IMR-90 (cell line): Measurements from ENCODE around the gene EXOC3L2. TPM values are rescaled to one million over a fixed set of nuclear protein-coding genes. Genes with fewer than 3 reads are reported as not detected.

Experiments used
- ATAC-seq: fragments of 200-7000 bp; cut with Tn5 transposase; 2 replicates; pipeline ENCODE4 v1.9.1; 2020; ENCODE audit warnings: low read depth, mild to moderate bottlenecking, moderate library complexity
- BruUV-seq: library from RNA; stranded (reverse); fragments of 400-500 nt; replicated peaks from 2 replicates; lab custom pipeline; 2021; lab: Mats Ljungman, UMichigan
- CTCF ChIA-PET: fragments of 300-600 bp; formaldehyde crosslinking; extraction: SDS; loops from one replicate; lab custom pipeline; 2021; ENCODE audit warnings: antibody characterized with exemption; lab: Yijun Ruan, JAX
- POLR2A ChIA-PET: fragments of 300-600 bp; sonication (Branson Sonifier 250); formaldehyde crosslinking; loops from one replicate; lab custom pipeline; 2022; ENCODE audit warnings: antibody characterized with exemption; ENCODE audit not compliant: unreplicated experiment; lab: Charles Lee
- DNase-seq: peaks from one replicate; pipeline ENCODE4 v3.0.0; 2013
- H2AFZ ChIP-seq: replicated peaks from 2 replicates; pipeline ENCODE3; 2013; ENCODE audit warnings: low read length, mild to moderate bottlenecking; ENCODE audit not compliant: poor library complexity
- H2AK5ac ChIP-seq: 2 replicates; pipeline ENCODE4 v1.6.1; 2013; ENCODE audit warnings: low read depth, low read length, inconsistent platforms
- H2AK9ac ChIP-seq: replicated peaks from 2 replicates; pipeline ENCODE3; 2013; ENCODE audit warnings: mild to moderate bottlenecking, low read depth, low read length, moderate library complexity; ENCODE audit not compliant: poor library complexity
- H2BK120ac ChIP-seq: 2 replicates; pipeline ENCODE4 v1.6.1; 2013; ENCODE audit warnings: low read depth, low read length, inconsistent platforms
- H2BK15ac ChIP-seq: 3 replicates; pipeline ENCODE4 v1.6.1; 2013; ENCODE audit warnings: low read depth, low read length, inconsistent platforms
- H2BK20ac ChIP-seq: 2 replicates; pipeline ENCODE4 v1.6.1; 2013; ENCODE audit warnings: low read depth, mild to moderate bottlenecking, inconsistent platforms, low read length, moderate library complexity
- H2BK5ac ChIP-seq: 2 replicates; pipeline ENCODE4 v1.6.1; 2013; ENCODE audit warnings: mild to moderate bottlenecking, low read depth, low read length, inconsistent platforms; ENCODE audit not compliant: poor library complexity, severe bottlenecking
- H3K14ac ChIP-seq: replicated peaks from 2 replicates; pipeline ENCODE4 v1.6.1; 2013; ENCODE audit warnings: low read depth, low read length, inconsistent platforms
- H3K18ac ChIP-seq: 2 replicates; pipeline ENCODE4 v1.6.1; 2013; ENCODE audit warnings: low read depth, low read length, control low read depth
- H3K23ac ChIP-seq: 2 replicates; pipeline ENCODE4 v1.6.1; 2013; ENCODE audit warnings: low read depth, low read length, inconsistent platforms
- H3K27ac ChIP-seq: 2 replicates; pipeline ENCODE4 v1.5.1; 2013; ENCODE audit warnings: mild to moderate bottlenecking, control low read depth, low read length; ENCODE audit not compliant: insufficient read depth
- H3K27me3 ChIP-seq: 2 replicates; pipeline ENCODE4 v1.6.1; 2013; ENCODE audit warnings: low read length; ENCODE audit not compliant: control insufficient read depth, insufficient read depth
- H3K36me3 ChIP-seq: 2 replicates; pipeline ENCODE4 v1.6.1; 2013; ENCODE audit warnings: low read length, mixed read lengths; ENCODE audit not compliant: control insufficient read depth, insufficient read depth
- H3K4ac ChIP-seq: 2 replicates; pipeline ENCODE4 v1.6.1; 2013; ENCODE audit warnings: low read depth, low read length, inconsistent platforms
- H3K4me1 ChIP-seq: 2 replicates; pipeline ENCODE4 v1.6.1; 2013; ENCODE audit warnings: low read length, mixed read lengths; ENCODE audit not compliant: control insufficient read depth, insufficient read depth
- H3K4me2 ChIP-seq: 2 replicates; pipeline ENCODE4 v1.6.1; 2013; ENCODE audit warnings: low read depth, mild to moderate bottlenecking, control low read depth, low read length, moderate library complexity
- H3K4me3 ChIP-seq: 2 replicates; pipeline ENCODE4 v1.5.1; 2013; ENCODE audit warnings: low read depth, mild to moderate bottlenecking, control low read depth, low read length, moderate library complexity; ENCODE audit not compliant: insufficient read depth
- H3K56ac ChIP-seq: 2 replicates; pipeline ENCODE4 v1.6.1; 2013; ENCODE audit warnings: low read length, inconsistent platforms; ENCODE audit not compliant: insufficient read depth; ENCODE audit errors: extremely low read depth
- H3K79me1 ChIP-seq, 2 experiments: 2 replicates each; pipeline ENCODE4 v1.6.1; 2013; ENCODE audit warnings: low read length in 2 of 2, inconsistent platforms in 1 of 2, low read depth in 1 of 2
- H3K9ac ChIP-seq: 2 replicates; pipeline ENCODE4 v1.6.1; 2013; ENCODE audit warnings: low read depth, low read length, control low read depth
- H3K9me1 ChIP-seq: 2 replicates; pipeline ENCODE4 v1.6.1; 2013; ENCODE audit warnings: low read length, inconsistent platforms; ENCODE audit not compliant: insufficient read depth
- H3K9me3 ChIP-seq: 2 replicates; pipeline ENCODE4 v1.6.1; 2013; ENCODE audit warnings: low read length; ENCODE audit not compliant: control insufficient read depth, insufficient read depth
- H4K20me1 ChIP-seq: 2 replicates; pipeline ENCODE4 v1.6.1; 2013; ENCODE audit warnings: low read length, inconsistent platforms; ENCODE audit not compliant: insufficient read depth
- H4K5ac ChIP-seq: 2 replicates; pipeline ENCODE4 v1.6.1; 2013; ENCODE audit warnings: mild to moderate bottlenecking, low read depth, low read length, control low read depth
- H4K8ac ChIP-seq, 2 experiments: 2 replicates each; pipeline ENCODE4 v1.6.1; 2013; ENCODE audit warnings: low read depth in 2 of 2, low read length in 2 of 2, control low read depth in 1 of 2, inconsistent platforms in 1 of 2
- H4K91ac ChIP-seq: 2 replicates; pipeline ENCODE4 v1.6.1; 2013; ENCODE audit warnings: low read depth, low read length, inconsistent platforms; ENCODE audit not compliant: insufficient read depth
- CEBPB ChIP-seq: IDR thresholded peaks from 2 replicates; pipeline ENCODE4 v1.6.1; 2012; ENCODE audit warnings: low read depth, low read length, improper control_type of control experiment
- CHD1 ChIP-seq: IDR thresholded peaks from 2 replicates; pipeline ENCODE4 v1.6.1; 2012; ENCODE audit warnings: low read depth, low read length, improper control_type of control experiment
- FOS ChIP-seq: fragments of 150-350 bp; IDR thresholded peaks from 2 replicates; pipeline ENCODE4 v1.6.1; 2016; ENCODE audit warnings: low read depth, low read length
- RAD21 ChIP-seq: IDR thresholded peaks from 2 replicates; pipeline ENCODE4 v1.6.1; 2012; ENCODE audit warnings: low read length, improper control_type of control experiment
- RCOR1 ChIP-seq: IDR thresholded peaks from 2 replicates; pipeline ENCODE4 v1.6.1; 2012; ENCODE audit warnings: mild to moderate bottlenecking, low read length, improper control_type of control experiment; ENCODE audit not compliant: insufficient replicate concordance
- SMC3 ChIP-seq: fragments of 150-350 bp; IDR thresholded peaks from 2 replicates; pipeline ENCODE4 v1.6.1; 2016; ENCODE audit warnings: low read depth, mild to moderate bottlenecking, antibody characterized with exemption, low read length, moderate library complexity
- WGBS, 2 experiments: methylation state at CpG; one replicate each; pipeline versions ENCODE4 v1.1.5 to v1.1.7; 2013; ENCODE audit warnings: missing lambda C conversion rate in 2 of 2; ENCODE audit not compliant: insufficient read length in 1 of 2; ENCODE audit errors: extremely low coverage in 2 of 2; 5-methylcytosine and 5-hydroxymethylcytosine counted together
- dilution Hi-C: fragments of 300-500 bp; cut with HindIII; formaldehyde crosslinking; loops from one replicate; pipeline ENCODE4 v1.14.3; 2018; ENCODE audit warnings: low sequenced_read_pairs; ENCODE audit not compliant: unreplicated experiment
- in situ Hi-C: fragments of 300-500 bp; cut with MboI; formaldehyde crosslinking; loops from 3 replicates; pipeline ENCODE4 v1.14.3; 2019; ENCODE audit warnings: low sequenced_read_pairs, inconsistent platforms, mixed read lengths
- intact Hi-C: fragments of 100-400 bp; cut with micrococcal nuclease; formaldehyde crosslinking; loops from 2 replicates; pipeline ENCODE4 v1.10.0; 2022
- polyA plus RNA-seq, 3 experiments: library from polyadenylated mRNA; depleted of rRNA; stranded (reverse); fragments of >200 nt; gene quantifications; 2 replicates each; pipeline ENCODE4 v1.2.3, GENCODE V29; 2012; ENCODE audit warnings: low replicate concordance in 1 of 3
- total RNA-seq: library from RNA; depleted of rRNA; stranded (reverse); fragments of >200 nt; gene quantifications from 2 replicates; pipeline ENCODE4 v1.2.3, GENCODE V29; 2012

The EXOC3L2 gene
- total and polyA plus RNA-seq, 2 of the 4 experiments (the other 2 are of a cell fraction): 0.03 TPM; not detected in 1

GRCh38 chr19:45280471-45280961, 35.3 kb upstream of the EXOC3L2 start:
- Histone ChIP-seq H3K36me3 (peaks cover 48% of the 10 kb centered on the region), H4K5ac (no peak overlapping the region), H3K27me3 (no peaks in the 10 kb centered on the region), H3K9ac (no peak overlapping the region), H2BK5ac (no peak overlapping the region), H4K8ac (no peak overlapping the region), H2BK120ac (no peak overlapping the region), H2AK5ac (no peak overlapping the region), H3K4me1 (peaks cover under 1% of the 10 kb centered on the region; the same call in 1 of the 2 replicates), H3K4me2 (no peak overlapping the region), H3K14ac (no peak overlapping the region), H4K91ac (no peak overlapping the region), H2AFZ (no peak overlapping the region), H3K9me1 (0 out of 2 replicates have a peak, but pooled peaks cover 3% of the 10 kb centered on the region), H3K79me1 (peaks cover 0 to 8% of the 10 kb centered on the region in 2 experiments; a peak in 1 of 4 replicates), H2BK20ac (no peak overlapping the region), H2AK9ac (no peak overlapping the region), H2BK15ac (no peak overlapping the region), H4K20me1 (peaks cover 5% of the 10 kb centered on the region; the same call in 1 of the 2 replicates), H3K27ac (no peak overlapping the region), H3K4ac (no peak overlapping the region), H3K4me3 (no peak overlapping the region), H3K9me3 (no peaks in the 10 kb centered on the region), H3K23ac (no peak overlapping the region), H3K56ac (no peak overlapping the region), H3K18ac (no peak overlapping the region)
- BruUV-seq: no TSS peak
- dilution Hi-C loops (no loop called here), in situ Hi-C loops (no loop called here), intact Hi-C loops (no loop called here)
- no peak for TF ChIP-seq CEBPB
- TF ChIP-seq RCOR1: no peak
- no peak for TF ChIP-seq FOS
- no peak for TF ChIP-seq CHD1
- TF ChIP-seq RAD21: no peak
- TF ChIP-seq SMC3: no peak
- no peak for DNase-seq
- no peak for ATAC-seq
- ChIA-PET POLR2A (no interaction called here), CTCF (no interaction called here)
- 92% methylated on average over 12 of the region's 19 CpGs; no CpG with 5 or more reads in 1 of the 2 experiments for WGBS, 2 experiments
